Neural cell (in vitro differentiated cells): ENCODE results near the gene SERINC5. TPM values are rescaled to one million over a fixed set of nuclear protein-coding genes. Genes with fewer than 3 reads are reported as not detected.

ENCODE experiments used
- H2AFZ ChIP-seq: fragments of 200-600, 300-800 bp; sonication (generic), shearing (Covaris generic); 2 replicates; pipeline ENCODE4 v1.6.0; 2014; ENCODE audit warnings: low read depth, mild to moderate bottlenecking, antibody characterized with exemption, low read length, moderate library complexity
- H3F3A ChIP-seq: fragments of 200-600 bp; shearing (Covaris generic); 2 replicates; pipeline ENCODE4 v1.6.1; 2016; ENCODE audit warnings: mild to moderate bottlenecking, moderate library complexity, mixed read lengths, antibody characterized with exemption, low read length; ENCODE audit not compliant: insufficient read depth, poor library complexity, severe bottlenecking
- H3K27ac ChIP-seq: fragments of 200-600, 300-800 bp; sonication (generic), shearing (Covaris generic); 2 replicates; pipeline ENCODE4 v1.5.1; 2014; ENCODE audit warnings: mild to moderate bottlenecking, low read length, moderate library complexity
- H3K27me3 ChIP-seq: fragments of 300-800, 200-600 bp; sonication (generic), shearing (Covaris generic); 2 replicates; pipeline ENCODE4 v1.6.0; 2014; ENCODE audit warnings: mild to moderate bottlenecking, low read depth, low read length, moderate library complexity; ENCODE audit not compliant: insufficient read depth
- H3K36me3 ChIP-seq: fragments of 300-800, 200-600 bp; sonication (generic), shearing (Covaris generic); 2 replicates; pipeline ENCODE4 v1.5.1; 2014; ENCODE audit warnings: mild to moderate bottlenecking, antibody characterized with exemption, low read length, moderate library complexity; ENCODE audit not compliant: insufficient read depth
- H3K4me2 ChIP-seq: fragments of 300-800, 200-600 bp; sonication (generic), shearing (Covaris generic); 2 replicates; pipeline ENCODE4 v1.6.0; 2014; ENCODE audit warnings: mild to moderate bottlenecking, low read length
- H3K4me3 ChIP-seq: fragments of 300-800, 200-600 bp; sonication (generic), shearing (Covaris generic); 2 replicates; pipeline ENCODE4 v1.5.1; 2014; ENCODE audit warnings: mild to moderate bottlenecking, low read length, moderate library complexity
- H3K79me2 ChIP-seq: fragments of 200-600 bp; shearing (Covaris generic); replicated peaks from 2 replicates; pipeline ENCODE4 v1.6.0; 2014; ENCODE audit warnings: mild to moderate bottlenecking, low read length, moderate library complexity; ENCODE audit not compliant: insufficient read depth
- H3K9ac ChIP-seq: fragments of 300-800, 200-600 bp; sonication (generic), shearing (Covaris generic); 2 replicates; pipeline ENCODE4 v1.6.1; 2016; ENCODE audit warnings: mild to moderate bottlenecking, low read length, mixed read lengths
- H3K9me2 ChIP-seq: fragments of 200-600 bp; shearing (Covaris generic); 2 replicates; pipeline ENCODE4 v1.6.1; 2016; ENCODE audit warnings: mild to moderate bottlenecking, low read length, mixed read lengths; ENCODE audit not compliant: insufficient read depth
- H3K9me3 ChIP-seq: fragments of 200-600, 300-800 bp; sonication (generic), shearing (Covaris generic); 2 replicates; pipeline ENCODE4 v1.6.1; 2016; ENCODE audit warnings: mild to moderate bottlenecking, mixed run types, low read length, moderate library complexity, mixed read lengths
- H4K20me1 ChIP-seq: fragments of 200-600 bp; shearing (Covaris generic); 2 replicates; pipeline ENCODE4 v1.6.1; 2016; ENCODE audit warnings: mild to moderate bottlenecking, mixed run types; ENCODE audit not compliant: insufficient read depth
- EP300 ChIP-seq: fragments of 450-650 bp; conservative IDR thresholded peaks from 2 replicates; pipeline ENCODE4 v1.6.1; 2014; ENCODE audit warnings: antibody characterized with exemption, mild to moderate bottlenecking, moderate library complexity; ENCODE audit not compliant: poor library complexity, severe bottlenecking
- EZH2 ChIP-seq: fragments of 200-600, 300-800 bp; shearing (Covaris generic), sonication (generic); IDR thresholded peaks from 2 replicates; pipeline ENCODE4 v1.6.1; 2014; ENCODE audit warnings: antibody characterized with exemption, low read length, borderline replicate concordance, mild to moderate bottlenecking; ENCODE audit not compliant: insufficient read depth, poor library complexity, severe bottlenecking
- MXI1 ChIP-seq: fragments of 450-650 bp; conservative IDR thresholded peaks from 2 replicates; pipeline ENCODE4 v1.6.1; 2014; ENCODE audit warnings: antibody characterized with exemption, mild to moderate bottlenecking; ENCODE audit not compliant: poor library complexity, severe bottlenecking
- POLR2AphosphoS5 ChIP-seq: IDR thresholded peaks from 2 replicates; pipeline ENCODE4 v1.6.1; 2012
- RAD21 ChIP-seq: fragments of 450-650 bp; conservative IDR thresholded peaks from 2 replicates; pipeline ENCODE4 v1.6.1; 2014; ENCODE audit warnings: antibody characterized with exemption, mild to moderate bottlenecking, moderate library complexity
- SMC3 ChIP-seq: fragments of 450-650 bp; conservative IDR thresholded peaks from 2 replicates; pipeline ENCODE4 v1.6.1; 2014; ENCODE audit warnings: antibody characterized with exemption, mild to moderate bottlenecking, moderate library complexity; ENCODE audit not compliant: poor library complexity
- TAF1 ChIP-seq: IDR thresholded peaks from 2 replicates; pipeline ENCODE4 v1.6.1; 2012; ENCODE audit warnings: low read depth
- polyA plus RNA-seq: library from polyadenylated mRNA; depleted of rRNA; stranded (reverse); fragments of >200 nt; gene quantifications from 2 replicates; pipeline ENCODE4 v1.2.3, GENCODE V29; 2014
- TF ChIP-seq, protein P1 (sequence below): IDR thresholded peaks from 2 replicates; pipeline ENCODE4 v1.6.1; 2012; ENCODE audit warnings: borderline replicate concordance
- TF ChIP-seq, protein P2 (sequence below): fragments of 450-650 bp; IDR thresholded peaks from 2 replicates; pipeline ENCODE4 v1.5.1; 2014; ENCODE audit warnings: antibody characterized with exemption, mild to moderate bottlenecking, moderate library complexity; ENCODE audit not compliant: poor library complexity, severe bottlenecking

The SERINC5 gene
- polyA plus RNA-seq, 1 donor from 2014 or later = 5.8 TPM

DNA sequence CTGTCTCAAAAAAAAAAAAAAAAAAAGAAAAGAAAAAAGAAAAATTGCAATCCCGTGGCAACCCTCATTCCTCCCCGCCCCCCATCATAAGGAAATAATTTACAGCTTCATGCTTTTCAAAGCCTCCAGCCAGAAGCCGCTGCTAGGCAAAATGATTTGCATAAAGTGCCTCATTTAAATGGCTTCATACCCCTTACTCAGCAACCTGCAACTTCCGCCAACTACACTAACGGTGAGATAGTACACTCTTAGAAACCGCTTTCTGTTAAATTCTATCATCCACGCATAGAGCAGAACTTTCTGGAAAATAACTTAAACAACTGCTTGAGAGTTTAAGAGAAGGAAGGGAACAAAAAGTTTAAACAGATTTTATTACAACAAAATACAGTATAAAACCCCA lies 17.8 kb downstream of the SERINC5 start:
- H3K4me2 ChIP-seq = no peak overlapping the region
- no peak overlapping the region for H2AFZ ChIP-seq
- TF ChIP-seq RAD21 (no peak), POLR2AphosphoS5 (no peak), SMC3 (no peak), TAF1 (no peak), EZH2 (no peak), MXI1 (no peak), EP300 (no peak)
- TF ChIP-seq, protein P1, sequence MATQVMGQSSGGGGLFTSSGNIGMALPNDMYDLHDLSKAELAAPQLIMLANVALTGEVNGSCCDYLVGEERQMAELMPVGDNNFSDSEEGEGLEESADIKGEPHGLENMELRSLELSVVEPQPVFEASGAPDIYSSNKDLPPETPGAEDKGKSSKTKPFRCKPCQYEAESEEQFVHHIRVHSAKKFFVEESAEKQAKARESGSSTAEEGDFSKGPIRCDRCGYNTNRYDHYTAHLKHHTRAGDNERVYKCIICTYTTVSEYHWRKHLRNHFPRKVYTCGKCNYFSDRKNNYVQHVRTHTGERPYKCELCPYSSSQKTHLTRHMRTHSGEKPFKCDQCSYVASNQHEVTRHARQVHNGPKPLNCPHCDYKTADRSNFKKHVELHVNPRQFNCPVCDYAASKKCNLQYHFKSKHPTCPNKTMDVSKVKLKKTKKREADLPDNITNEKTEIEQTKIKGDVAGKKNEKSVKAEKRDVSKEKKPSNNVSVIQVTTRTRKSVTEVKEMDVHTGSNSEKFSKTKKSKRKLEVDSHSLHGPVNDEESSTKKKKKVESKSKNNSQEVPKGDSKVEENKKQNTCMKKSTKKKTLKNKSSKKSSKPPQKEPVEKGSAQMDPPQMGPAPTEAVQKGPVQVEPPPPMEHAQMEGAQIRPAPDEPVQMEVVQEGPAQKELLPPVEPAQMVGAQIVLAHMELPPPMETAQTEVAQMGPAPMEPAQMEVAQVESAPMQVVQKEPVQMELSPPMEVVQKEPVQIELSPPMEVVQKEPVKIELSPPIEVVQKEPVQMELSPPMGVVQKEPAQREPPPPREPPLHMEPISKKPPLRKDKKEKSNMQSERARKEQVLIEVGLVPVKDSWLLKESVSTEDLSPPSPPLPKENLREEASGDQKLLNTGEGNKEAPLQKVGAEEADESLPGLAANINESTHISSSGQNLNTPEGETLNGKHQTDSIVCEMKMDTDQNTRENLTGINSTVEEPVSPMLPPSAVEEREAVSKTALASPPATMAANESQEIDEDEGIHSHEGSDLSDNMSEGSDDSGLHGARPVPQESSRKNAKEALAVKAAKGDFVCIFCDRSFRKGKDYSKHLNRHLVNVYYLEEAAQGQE = no peak
- TF ChIP-seq, protein P2, sequence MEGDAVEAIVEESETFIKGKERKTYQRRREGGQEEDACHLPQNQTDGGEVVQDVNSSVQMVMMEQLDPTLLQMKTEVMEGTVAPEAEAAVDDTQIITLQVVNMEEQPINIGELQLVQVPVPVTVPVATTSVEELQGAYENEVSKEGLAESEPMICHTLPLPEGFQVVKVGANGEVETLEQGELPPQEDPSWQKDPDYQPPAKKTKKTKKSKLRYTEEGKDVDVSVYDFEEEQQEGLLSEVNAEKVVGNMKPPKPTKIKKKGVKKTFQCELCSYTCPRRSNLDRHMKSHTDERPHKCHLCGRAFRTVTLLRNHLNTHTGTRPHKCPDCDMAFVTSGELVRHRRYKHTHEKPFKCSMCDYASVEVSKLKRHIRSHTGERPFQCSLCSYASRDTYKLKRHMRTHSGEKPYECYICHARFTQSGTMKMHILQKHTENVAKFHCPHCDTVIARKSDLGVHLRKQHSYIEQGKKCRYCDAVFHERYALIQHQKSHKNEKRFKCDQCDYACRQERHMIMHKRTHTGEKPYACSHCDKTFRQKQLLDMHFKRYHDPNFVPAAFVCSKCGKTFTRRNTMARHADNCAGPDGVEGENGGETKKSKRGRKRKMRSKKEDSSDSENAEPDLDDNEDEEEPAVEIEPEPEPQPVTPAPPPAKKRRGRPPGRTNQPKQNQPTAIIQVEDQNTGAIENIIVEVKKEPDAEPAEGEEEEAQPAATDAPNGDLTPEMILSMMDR = no peak
- no peak overlapping the region for H3K4me3 ChIP-seq
- no peak overlapping the region for H3K27ac ChIP-seq
- H3K9me2 ChIP-seq = no peaks in the 10 kb centered on the region
- no peaks in the 10 kb centered on the region for H3F3A ChIP-seq
- H3K9ac ChIP-seq = no peak overlapping the region
- H3K79me2 ChIP-seq = no peaks in the 10 kb centered on the region
- no peaks in the 10 kb centered on the region for H3K36me3 ChIP-seq
- H4K20me1 ChIP-seq = no peaks in the 10 kb centered on the region
- no peaks in the 10 kb centered on the region for H3K27me3 ChIP-seq
- H3K9me3 ChIP-seq = no peaks in the 10 kb centered on the region

DNA sequence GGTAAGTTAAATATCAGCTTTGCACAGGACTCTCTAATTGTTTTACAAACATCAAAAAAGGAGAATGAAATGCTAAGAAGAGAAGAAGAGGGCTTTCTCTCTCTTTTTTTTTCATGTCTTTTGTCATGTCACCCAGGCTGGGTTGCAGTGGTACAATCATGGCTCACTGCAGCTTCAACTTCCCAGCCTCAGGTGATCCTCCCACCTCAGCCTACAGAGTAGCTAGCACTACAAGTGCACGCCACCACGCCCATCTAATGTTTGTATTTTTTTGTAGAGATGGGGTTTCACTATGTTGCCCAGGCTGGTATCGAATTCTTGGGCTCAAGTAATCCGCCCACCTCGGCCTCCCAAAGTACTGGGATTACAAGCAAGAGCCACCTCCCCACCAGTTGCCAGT lies 18.6 kb downstream of the SERINC5 start:
- no peak overlapping the region for H2AFZ ChIP-seq
- H3K9me3 ChIP-seq = no peaks in the 10 kb centered on the region
- H3K9me2 ChIP-seq = no peaks in the 10 kb centered on the region
- H4K20me1 ChIP-seq = no peaks in the 10 kb centered on the region
- no peak overlapping the region for H3K4me3 ChIP-seq
- TF ChIP-seq, protein P2 = no peak
- TF ChIP-seq, protein P1 = no peak
- TF ChIP-seq POLR2AphosphoS5 (no peak), SMC3 (no peak), TAF1 (no peak), EZH2 (no peak), EP300 (no peak), RAD21 (no peak), MXI1 (no peak)
- no peak overlapping the region for H3K4me2 ChIP-seq
- no peaks in the 10 kb centered on the region for H3K79me2 ChIP-seq
- H3K9ac ChIP-seq = no peak overlapping the region
- no peaks in the 10 kb centered on the region for H3F3A ChIP-seq
- H3K36me3 ChIP-seq = no peaks in the 10 kb centered on the region
- H3K27ac ChIP-seq = no peak overlapping the region
- no peaks in the 10 kb centered on the region for H3K27me3 ChIP-seq
